H9 (cell line): ENCODE results near the gene KDM4C. TPM values are rescaled to one million over a fixed set of nuclear protein-coding genes. Genes with fewer than 3 reads are reported as not detected.

Experiments used
- DNase-seq: peaks from one replicate; pipeline ENCODE4 v3.0.0-alpha.2; 2017
- H2AFZ ChIP-seq: one replicate; pipeline ENCODE4 v1.6.1; 2013; ENCODE audit warnings: mild to moderate bottlenecking, low read length, control low read depth, moderate library complexity
- H2AK5ac ChIP-seq: 2 replicates; pipeline ENCODE4 v1.6.1; 2013; ENCODE audit warnings: low read length, control low read depth, mixed read lengths; ENCODE audit not compliant: insufficient read length
- H2BK120ac ChIP-seq: one replicate; pipeline ENCODE4 v1.6.1; 2013; ENCODE audit warnings: low read depth, mild to moderate bottlenecking, low read length, control low read depth, inconsistent platforms; ENCODE audit not compliant: poor library complexity, severe bottlenecking
- H2BK12ac ChIP-seq: 2 replicates; pipeline ENCODE4 v1.6.1; 2013; ENCODE audit warnings: low read length, control low read depth, mixed read lengths, low read depth; ENCODE audit not compliant: insufficient read length
- H2BK15ac ChIP-seq: 2 replicates; pipeline ENCODE4 v1.6.1; 2013; ENCODE audit warnings: low read depth, low read length, control low read depth
- H2BK20ac ChIP-seq: one replicate; pipeline ENCODE4 v1.6.1; 2013; ENCODE audit warnings: low read depth, mild to moderate bottlenecking, low read length, control low read depth, inconsistent platforms; ENCODE audit not compliant: poor library complexity, severe bottlenecking
- H2BK5ac ChIP-seq: 2 replicates; pipeline ENCODE4 v1.6.1; 2013; ENCODE audit warnings: low read length, control low read depth, mixed read lengths; ENCODE audit not compliant: insufficient read length
- H3K14ac ChIP-seq: 2 replicates; pipeline ENCODE4 v1.6.1; 2013; ENCODE audit warnings: low read length, control low read depth; ENCODE audit not compliant: insufficient read depth
- H3K18ac ChIP-seq: 2 replicates; pipeline ENCODE4 v1.6.1; 2013; ENCODE audit warnings: low read depth, mild to moderate bottlenecking, mixed read lengths, low read length, control low read depth; ENCODE audit not compliant: insufficient read length
- H3K23ac ChIP-seq: 2 replicates; pipeline ENCODE4 v1.6.1; 2013; ENCODE audit warnings: low read length, control low read depth, mixed read lengths, low read depth; ENCODE audit not compliant: insufficient read length
- H3K23me2 ChIP-seq: 2 replicates; pipeline ENCODE4 v1.6.1; 2013; ENCODE audit warnings: low read depth, mild to moderate bottlenecking, mixed read lengths, low read length, control low read depth; ENCODE audit not compliant: insufficient read length, poor library complexity, severe bottlenecking
- H3K27ac ChIP-seq: 2 replicates; pipeline ENCODE4 v1.5.1; 2013; ENCODE audit warnings: low read length, control low read depth, mixed read lengths, low read depth; ENCODE audit not compliant: insufficient read length
- H3K27me3 ChIP-seq: 2 replicates; pipeline ENCODE4 v1.6.1; 2013; ENCODE audit warnings: low read length, control low read depth, inconsistent platforms; ENCODE audit not compliant: insufficient read depth
- H3K4ac ChIP-seq: 2 replicates; pipeline ENCODE4 v1.6.1; 2013; ENCODE audit warnings: low read depth, mild to moderate bottlenecking, control low read depth, inconsistent platforms, low read length, moderate library complexity
- H3K4me1 ChIP-seq: 2 replicates; pipeline ENCODE4 v1.6.1; 2013; ENCODE audit warnings: low read length, control low read depth, inconsistent platforms; ENCODE audit not compliant: insufficient read depth
- H3K4me2 ChIP-seq: 2 replicates; pipeline ENCODE4 v1.6.1; 2013; ENCODE audit warnings: low read length, control low read depth, mixed read lengths; ENCODE audit not compliant: insufficient read length, insufficient read depth
- H3K56ac ChIP-seq: 2 replicates; pipeline ENCODE4 v1.6.1; 2013; ENCODE audit warnings: low read depth, mild to moderate bottlenecking, mixed read lengths, low read length, control low read depth; ENCODE audit not compliant: insufficient read length
- H3K79me1 ChIP-seq: 2 replicates; pipeline ENCODE4 v1.6.1; 2013; ENCODE audit warnings: low read depth, mild to moderate bottlenecking, moderate library complexity, low read length, control low read depth, inconsistent platforms; ENCODE audit not compliant: insufficient read depth, poor library complexity, severe bottlenecking
- H3K79me2 ChIP-seq: 2 replicates; pipeline ENCODE4 v1.6.1; 2013; ENCODE audit warnings: low read length, control low read depth, inconsistent platforms; ENCODE audit not compliant: insufficient read depth
- H3K9ac ChIP-seq: 2 replicates; pipeline ENCODE4 v1.6.1; 2013; ENCODE audit warnings: low read length, control low read depth, mixed read lengths; ENCODE audit not compliant: insufficient read length; ENCODE audit errors: extremely low read depth
- H3K9me3 ChIP-seq: one replicate; pipeline ENCODE4 v1.6.1; 2013; ENCODE audit warnings: low read depth, low read length, inconsistent platforms; ENCODE audit not compliant: control insufficient read depth
- H3T11ph ChIP-seq: one replicate; pipeline ENCODE4 v1.6.1; 2013; ENCODE audit warnings: mild to moderate bottlenecking, low read length, control low read depth, inconsistent platforms
- H4K20me1 ChIP-seq: one replicate; pipeline ENCODE4 v1.6.1; 2013; ENCODE audit not compliant: control insufficient read depth, insufficient read length, insufficient read depth
- H4K5ac ChIP-seq: 2 replicates; pipeline ENCODE4 v1.6.1; 2013; ENCODE audit warnings: low read depth, mild to moderate bottlenecking, mixed read lengths, low read length, control low read depth; ENCODE audit not compliant: insufficient read length
- H4K8ac ChIP-seq: replicated peaks from 2 replicates; pipeline ENCODE4 v1.6.1; 2013; ENCODE audit warnings: low read length, control low read depth, mixed read lengths, low read depth; ENCODE audit not compliant: insufficient read length
- H4K91ac ChIP-seq: 2 replicates; pipeline ENCODE4 v1.6.1; 2013; ENCODE audit warnings: low read depth, mild to moderate bottlenecking, moderate library complexity, mixed read lengths, low read length, control low read depth; ENCODE audit not compliant: insufficient read length
- H3K27ac Mint-ChIP-seq, 3 experiments: 2 replicates in 2 of 3; 3 replicates in 1 of 3; pipeline ENCODE4 v1.8.0; 2020 to 2021; ENCODE audit warnings: mixed read lengths in 3 of 3, mild to moderate bottlenecking in 1 of 3, moderate library complexity in 1 of 3
- H3K27me3 Mint-ChIP-seq: 2 replicates; pipeline ENCODE4 v1.8.0; 2021; ENCODE audit warnings: low read depth, mild to moderate bottlenecking, moderate library complexity, mixed read lengths
- H3K36me3 Mint-ChIP-seq, 3 experiments: 2 replicates in 2 of 3; 3 replicates in 1 of 3; pipeline ENCODE4 v1.8.0; 2020 to 2021; ENCODE audit warnings: low read depth in 3 of 3, mixed read lengths in 3 of 3; ENCODE audit not compliant: insufficient read depth in 1 of 3
- H3K4me1 Mint-ChIP-seq, 2 experiments: 2 replicates each; pipeline ENCODE4 v1.8.0; 2020; ENCODE audit warnings: mixed read lengths in 2 of 2
- H3K4me3 Mint-ChIP-seq, 2 experiments: 2 replicates in 1 of 2; 3 replicates in 1 of 2; pipeline ENCODE4 v1.8.0; 2020 to 2021; ENCODE audit warnings: mild to moderate bottlenecking in 2 of 2, mixed read lengths in 2 of 2, moderate library complexity in 1 of 2
- H3K9me3 Mint-ChIP-seq, 2 experiments: 2 replicates in 1 of 2; 3 replicates in 1 of 2; pipeline ENCODE4 v1.8.0; 2020; ENCODE audit warnings: mild to moderate bottlenecking in 2 of 2, mixed read lengths in 2 of 2, moderate library complexity in 1 of 2
- CTCF ChIP-seq: fragments of 200-600 bp; sonication (generic); conservative IDR thresholded peaks from 3 replicates; pipeline ENCODE4 v1.8.0; 2021; ENCODE audit warnings: antibody characterized with exemption, mild to moderate bottlenecking
- total RNA-seq: library from RNA; stranded (reverse); gene quantifications from 2 replicates; pipeline ENCODE4 v1.2.1, GENCODE V29; 2021

The KDM4C gene
- total RNA-seq, 1 experiment from 2014 or later = 24.0 TPM

- 0 out of 7 replicates have a peak overlapping the region, but pooled peaks of 1 of the 3 experiments have one; percentile 7 for H3K27ac Mint-ChIP-seq
- no peak overlapping the region for H3K18ac ChIP-seq
- H2BK12ac ChIP-seq = no peak overlapping the region
- H3K4me3 Mint-ChIP-seq = no peak overlapping the region
- H3K27me3 ChIP-seq = peaks cover 1% of the 10 kb centered on the region; the same call in 1 of the 2 replicates
- no peak overlapping the region for H2BK5ac ChIP-seq
- TF ChIP-seq CTCF = no peak
- peaks cover 7% of the 10 kb centered on the region for H3K4me1 ChIP-seq
- no peaks in the 10 kb centered on the region for H4K20me1 ChIP-seq
- H2AK5ac ChIP-seq = no peak overlapping the region
- H3K27ac ChIP-seq = peak overlapping the region; percentile 22
- no peak overlapping the region for H3K4ac ChIP-seq
- H3K23me2 ChIP-seq = no peaks in the 10 kb centered on the region
- DNase-seq = peak; percentile 79
- no peak overlapping the region for H4K91ac ChIP-seq
- H3K9ac ChIP-seq = no peak overlapping the region
- no peak overlapping the region for H2AFZ ChIP-seq
- no peak overlapping the region for H4K8ac ChIP-seq
- no peak overlapping the region for H2BK15ac ChIP-seq
- no peaks in the 10 kb centered on the region for H3K9me3 ChIP-seq
- H3K79me2 ChIP-seq = no peaks in the 10 kb centered on the region
- no peak overlapping the region for H3T11ph ChIP-seq
- H3K4me1 Mint-ChIP-seq = peaks cover 10 to 11% of the 10 kb centered on the region in 2 experiments
- no peak overlapping the region for H3K56ac ChIP-seq
- H3K9me3 Mint-ChIP-seq = peaks cover 17 to 23% of the 10 kb centered on the region in 2 experiments; a peak in 4 of 5 replicates
- H2BK120ac ChIP-seq = no peak overlapping the region
- no peak overlapping the region for H4K5ac ChIP-seq
- no peak overlapping the region for H3K4me2 ChIP-seq
- no peaks in the 10 kb centered on the region for H3K79me1 ChIP-seq
- no peak overlapping the region for H3K23ac ChIP-seq
- H3K14ac ChIP-seq = no peak overlapping the region
- no peak overlapping the region for H2BK20ac ChIP-seq
- peaks cover 15 to 23% (median 17%) of the 10 kb centered on the region in 3 experiments for H3K36me3 Mint-ChIP-seq
- H3K27me3 Mint-ChIP-seq = no peaks in the 10 kb centered on the region
Measured at GRCh38 chr9:7185612-7186011, 427.8 kb downstream of the KDM4C start.
